RWPE1 (cell line): ENCODE measurements around the gene DOK1.

Source experiments
- CTCF ChIA-PET: fragments of 350-600 bp; sonication (Branson Sonifier 250); formaldehyde crosslinking; extraction: SDS; loops from one replicate; lab custom pipeline; 2021; lab: Yijun Ruan, JAX
- POLR2A ChIA-PET: fragments of 400-600 bp; formaldehyde crosslinking; extraction: SDS; loops from one replicate; lab custom pipeline; 2020; ENCODE audit warnings: antibody characterized with exemption; ENCODE audit not compliant: low non-redundant PET; lab: Yijun Ruan, JAX
- DNase-seq: peaks from one replicate; pipeline ENCODE4 v3.0.0; 2012; ENCODE audit warnings: low spot score
- H3K27ac ChIP-seq: fragments of 450-650 bp; 2 replicates; pipeline ENCODE4 v1.5.1; 2017
- CTCF ChIP-seq: fragments of 450-650 bp; conservative IDR thresholded peaks from 2 replicates; pipeline ENCODE4 v1.5.1; 2017; ENCODE audit warnings: low read depth, mild to moderate bottlenecking

Gene DOK1

GRCh38 chr2:74572178-74572925, 17.8 kb downstream of the DOK1 start:
- ChIA-PET CTCF (interaction anchor here (1.1 kb wide), 1 partner anchor 7 kb away, joined by 4 read pairs; no protein-coding TSS in a partner anchor), POLR2A (no interaction called here)
- no peak overlapping the region for H3K27ac ChIP-seq
- DNase-seq: no peak
- no peak for TF ChIP-seq CTCF

DNA sequence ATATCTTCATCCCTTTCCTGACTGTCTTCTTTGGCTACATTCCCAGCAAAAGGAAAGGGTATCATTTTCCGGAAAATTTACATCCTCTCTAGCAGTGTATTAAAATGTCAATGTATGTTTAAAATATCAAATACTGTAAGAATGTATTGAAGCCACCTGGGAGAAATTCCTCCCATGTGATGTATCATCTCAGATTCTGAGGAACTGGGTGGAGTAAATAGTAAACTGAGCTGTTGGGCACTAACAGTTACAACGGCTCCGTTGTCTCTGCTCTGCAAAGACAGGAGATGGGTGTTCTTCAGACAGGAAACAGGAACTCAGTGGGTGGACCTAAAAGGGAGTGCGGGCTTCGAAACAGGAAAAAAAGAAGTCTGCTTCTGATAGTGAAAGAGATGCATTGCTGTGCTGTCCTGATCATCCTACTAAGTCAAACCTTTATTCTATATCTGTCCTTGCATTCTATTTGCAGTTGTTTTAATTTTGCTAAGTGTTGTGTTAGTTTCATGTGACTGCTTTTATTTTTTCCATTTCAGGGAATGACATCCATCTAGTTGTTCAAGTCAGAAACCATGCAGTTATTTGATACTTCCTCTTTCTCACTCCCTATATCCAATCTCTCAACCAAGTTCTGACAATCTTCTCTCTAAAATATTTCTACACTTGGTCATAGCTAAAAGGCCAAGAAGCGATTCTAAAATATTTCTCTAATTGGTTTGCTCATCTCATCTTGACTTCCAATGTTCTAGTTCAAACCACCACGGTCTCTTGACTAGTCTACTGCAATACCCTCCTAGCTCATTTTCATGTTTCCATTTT, 19.4 kb downstream of the DOK1 start:
- DNase-seq: peak; percentile 74
- CTCF ChIA-PET: interaction anchor here (0.6 kb wide), 1 partner anchor 20 kb away, joined by 4 read pairs; no protein-coding TSS in a partner anchor
- peak overlapping the region; percentile 85 for H3K27ac ChIP-seq
- TF ChIP-seq CTCF: no peak
- POLR2A ChIA-PET: no interaction called here

GRCh38 chr2:74575320-74575719, 20.8 kb downstream of the DOK1 start:
- CTCF ChIA-PET: interaction anchor here (0.6 kb wide), 2 partner anchors 90 to 240 kb away, joined by 3 to 5 read pairs; no protein-coding TSS in a partner anchor
- DNase-seq: no peak
- no peak overlapping the region for H3K27ac ChIP-seq
- POLR2A ChIA-PET: no interaction called here
- no peak for TF ChIP-seq CTCF

DNA sequence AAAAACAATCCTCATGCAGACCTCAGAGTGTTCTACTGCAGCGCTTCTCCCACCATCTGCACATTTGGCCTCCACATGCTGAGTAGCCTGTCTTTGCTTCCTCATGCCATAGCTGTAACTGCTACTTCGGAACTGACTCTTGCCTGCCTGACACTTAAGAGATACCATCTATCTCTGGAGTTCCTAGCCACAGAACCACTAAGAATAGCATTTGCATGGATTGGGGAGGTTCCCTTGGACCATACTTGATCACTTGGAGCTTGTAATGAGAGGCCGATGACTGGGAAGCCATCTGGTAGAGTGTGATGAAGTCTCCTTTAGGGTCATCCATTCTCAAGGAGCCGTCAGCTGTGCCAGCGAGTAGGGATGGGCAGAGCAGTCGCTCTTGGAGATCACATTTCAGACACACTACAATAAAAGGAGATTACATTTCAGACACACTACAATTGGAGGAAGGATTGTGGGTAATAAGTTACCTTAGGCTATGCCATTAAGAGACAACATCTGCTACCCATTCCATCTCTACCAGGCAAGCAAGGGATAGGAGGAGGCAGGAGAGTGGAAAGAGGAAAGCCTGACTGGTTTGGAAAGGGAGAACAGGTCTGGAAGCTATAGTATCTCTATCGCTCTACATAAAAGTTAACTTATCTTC, 21.8 kb downstream of the DOK1 start:
- DNase-seq: no peak
- no peak for TF ChIP-seq CTCF
- ChIA-PET POLR2A (no interaction called here), CTCF (no interaction called here)
- H3K27ac ChIP-seq: no peak overlapping the region

GRCh38 chr2:74576863-74577229, 22.3 kb downstream of the DOK1 start:
- no peak for DNase-seq
- ChIA-PET POLR2A (no interaction called here), CTCF (no interaction called here)
- TF ChIP-seq CTCF: no peak
- no peak overlapping the region for H3K27ac ChIP-seq

DNA sequence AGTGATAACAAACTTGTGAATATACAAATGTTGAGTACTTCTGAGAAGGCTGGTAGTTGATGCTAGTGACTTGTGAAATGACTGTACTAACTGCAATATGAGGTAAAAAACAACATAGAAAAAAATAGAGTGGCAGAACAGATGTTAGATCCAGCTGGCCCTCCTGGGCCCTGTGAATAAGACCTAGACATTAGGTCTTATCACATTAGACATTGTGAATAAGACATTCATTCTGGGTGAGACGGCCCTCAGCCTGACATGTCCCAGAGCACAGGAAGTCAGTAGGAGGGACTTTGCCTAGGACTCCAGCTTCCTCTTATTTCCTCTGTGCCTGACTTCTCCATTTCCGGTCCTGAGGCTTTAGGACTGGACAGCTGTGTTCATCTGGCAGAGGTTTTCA, 22.9 kb downstream of the DOK1 start:
- no peak overlapping the region for H3K27ac ChIP-seq
- ChIA-PET CTCF (no interaction called here), POLR2A (no interaction called here)
- DNase-seq: no peak
- no peak for TF ChIP-seq CTCF
